ENCODE data around the gene KCNK7. TPM values are rescaled to one million over a fixed set of nuclear protein-coding genes. Genes with fewer than 3 reads are reported as not detected.

The KCNK7 gene
- total RNA-seq, 1 donor = 0.09 TPM

DNA sequence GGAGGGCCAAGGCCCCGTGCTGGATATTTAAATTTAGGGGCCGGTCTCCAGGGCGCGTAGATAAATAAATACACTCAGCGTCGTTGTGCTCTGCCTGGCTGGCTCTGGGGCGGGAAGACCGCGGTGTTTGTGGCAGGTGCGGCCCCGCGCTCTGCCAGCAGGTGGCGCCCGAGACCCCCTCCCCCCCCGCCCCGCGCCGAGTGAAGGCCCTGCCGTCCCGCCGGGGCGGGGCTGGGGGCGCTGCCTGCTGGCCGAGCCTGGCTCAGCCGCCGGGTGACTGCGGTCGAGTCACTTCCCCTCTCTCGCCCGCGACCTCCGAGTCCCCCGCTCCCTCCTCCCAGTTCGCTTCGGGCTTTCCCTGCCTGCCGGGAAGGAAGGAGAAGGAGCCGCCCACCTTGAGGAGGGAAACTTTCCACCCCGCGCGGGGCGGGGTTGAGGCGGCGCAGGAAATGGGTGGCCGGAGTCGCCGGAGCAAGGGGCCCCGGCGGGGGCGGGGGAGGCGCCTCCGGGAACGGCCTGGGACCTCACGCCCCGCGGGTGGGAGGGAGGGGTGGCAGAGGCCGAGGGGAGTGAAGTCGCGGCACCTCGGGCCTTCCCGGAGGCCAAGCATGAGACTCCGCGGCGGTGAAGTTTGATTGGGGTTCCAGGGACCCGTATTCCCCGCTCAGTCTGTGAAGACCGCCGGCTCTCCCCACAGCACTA is 21.3 kb downstream of the KCNK7 start:
- H3K4me3 ChIP-seq (ENCODE audit: low read depth, low read length) = peak overlapping the region; percentile 93
- TF ChIP-seq, protein P1, sequence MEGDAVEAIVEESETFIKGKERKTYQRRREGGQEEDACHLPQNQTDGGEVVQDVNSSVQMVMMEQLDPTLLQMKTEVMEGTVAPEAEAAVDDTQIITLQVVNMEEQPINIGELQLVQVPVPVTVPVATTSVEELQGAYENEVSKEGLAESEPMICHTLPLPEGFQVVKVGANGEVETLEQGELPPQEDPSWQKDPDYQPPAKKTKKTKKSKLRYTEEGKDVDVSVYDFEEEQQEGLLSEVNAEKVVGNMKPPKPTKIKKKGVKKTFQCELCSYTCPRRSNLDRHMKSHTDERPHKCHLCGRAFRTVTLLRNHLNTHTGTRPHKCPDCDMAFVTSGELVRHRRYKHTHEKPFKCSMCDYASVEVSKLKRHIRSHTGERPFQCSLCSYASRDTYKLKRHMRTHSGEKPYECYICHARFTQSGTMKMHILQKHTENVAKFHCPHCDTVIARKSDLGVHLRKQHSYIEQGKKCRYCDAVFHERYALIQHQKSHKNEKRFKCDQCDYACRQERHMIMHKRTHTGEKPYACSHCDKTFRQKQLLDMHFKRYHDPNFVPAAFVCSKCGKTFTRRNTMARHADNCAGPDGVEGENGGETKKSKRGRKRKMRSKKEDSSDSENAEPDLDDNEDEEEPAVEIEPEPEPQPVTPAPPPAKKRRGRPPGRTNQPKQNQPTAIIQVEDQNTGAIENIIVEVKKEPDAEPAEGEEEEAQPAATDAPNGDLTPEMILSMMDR (IDR thresholded peaks at IDR 0.05; ENCODE audit: insufficient read depth, low read length) = peak; percentile 67
- DNase-seq (ENCODE audit: low read depth) = peak; percentile 95

DNA sequence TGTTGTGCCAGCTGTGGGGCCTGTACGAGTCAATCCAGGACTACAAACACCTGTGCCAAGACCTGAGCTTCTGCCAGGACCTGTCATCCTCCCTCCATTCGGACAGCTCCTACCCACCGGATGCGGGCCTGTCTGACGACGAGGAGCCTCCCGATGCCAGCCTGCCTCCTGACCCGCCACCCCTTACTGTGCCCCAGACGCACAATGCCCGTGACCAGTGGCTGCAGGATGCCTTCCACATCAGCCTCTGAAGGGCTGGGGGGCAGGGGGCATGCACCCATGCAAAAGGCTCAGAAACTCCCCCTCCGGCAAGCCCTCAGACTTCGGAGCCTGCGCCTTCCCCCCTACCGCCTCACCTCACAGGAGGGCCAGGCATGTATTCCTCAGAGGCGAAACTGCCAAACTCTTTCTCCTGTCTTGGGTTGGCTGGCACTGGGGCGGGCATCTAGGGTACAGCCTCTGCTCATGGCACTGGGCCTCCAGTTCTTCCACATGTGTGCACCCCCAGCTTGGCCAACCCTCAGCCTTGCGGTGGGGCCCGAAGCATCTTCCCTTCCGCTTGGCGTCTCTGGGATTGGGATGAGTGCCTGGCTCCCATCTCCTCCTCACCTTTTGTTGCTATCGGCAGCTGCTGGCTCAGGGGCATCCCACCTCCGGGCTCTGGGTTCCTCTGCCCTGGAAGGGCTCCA is 22.1 kb downstream of the KCNK7 start:
- no peak for DNase-seq (ENCODE audit: low read depth)
- H3K4me3 ChIP-seq (ENCODE audit: low read depth, low read length) = peak overlapping the region; percentile 93
- TF ChIP-seq, protein P1 (IDR thresholded peaks at IDR 0.05; ENCODE audit: insufficient read depth, low read length) = no peak

DNA sequence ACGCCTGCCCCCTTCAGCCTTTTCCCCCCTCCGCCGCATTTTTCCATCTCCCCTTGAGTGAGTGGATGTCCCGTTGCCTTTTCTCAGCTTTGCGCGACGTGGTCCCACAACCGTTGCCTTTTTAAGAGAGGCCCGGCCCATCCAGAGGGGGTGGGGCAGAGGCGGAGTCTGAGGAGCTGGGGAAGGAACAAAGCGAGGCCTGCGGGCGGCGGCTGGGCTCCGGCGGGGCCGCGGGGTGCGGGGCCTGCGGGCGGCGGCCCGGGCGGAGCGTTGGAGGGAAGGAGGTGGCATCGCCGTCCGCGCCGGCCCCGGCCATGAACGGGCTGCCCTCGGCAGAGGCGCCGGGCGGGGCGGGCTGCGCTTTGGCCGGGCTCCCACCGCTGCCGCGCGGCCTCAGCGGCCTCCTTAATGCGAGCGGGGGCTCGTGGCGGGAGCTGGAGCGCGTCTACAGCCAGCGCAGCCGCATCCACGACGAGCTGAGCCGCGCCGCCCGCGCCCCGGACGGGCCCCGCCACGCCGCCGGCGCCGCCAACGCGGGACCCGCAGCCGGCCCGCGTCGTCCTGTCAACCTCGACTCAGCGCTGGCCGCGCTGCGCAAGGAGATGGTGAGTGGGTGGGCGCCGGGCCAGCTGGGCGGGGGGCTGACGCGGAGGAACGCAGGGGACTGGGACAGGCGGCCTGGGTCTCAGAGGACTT is 23.1 kb downstream of the KCNK7 start, which contains the start of gene FAM89B:
TSS of gene FAM89B (plus strand) at position 183 of the 696 bp plus-strand sequence. CDS start at position 315, 132 bp downstream.
- TF ChIP-seq, protein P1 (IDR thresholded peaks at IDR 0.05; ENCODE audit: insufficient read depth, low read length) = no peak
- peak; percentile 82 for DNase-seq (ENCODE audit: low read depth)
- H3K4me3 ChIP-seq (ENCODE audit: low read depth, low read length) = peak within 1 kb of the TSS; percentile 93

DNA sequence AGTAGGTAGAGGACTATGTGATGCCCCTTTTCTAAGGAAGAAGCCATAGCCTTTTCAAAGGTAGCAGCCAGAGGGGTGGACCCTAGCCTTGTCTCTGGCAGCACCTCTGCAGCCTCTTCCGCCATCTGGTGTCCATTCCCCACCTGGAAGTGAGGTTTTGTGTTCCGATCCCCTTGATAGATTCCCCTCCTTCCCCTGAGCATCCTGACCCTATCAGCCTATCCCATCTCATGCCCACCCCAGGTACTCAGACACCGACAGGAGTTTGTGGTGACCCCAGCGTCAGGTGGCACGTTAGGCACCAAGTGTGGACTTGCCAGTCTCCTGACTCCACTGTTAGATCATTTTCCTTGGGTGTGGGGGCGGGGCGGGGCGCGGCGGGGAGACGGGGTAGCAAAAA is 23.7 kb downstream of the KCNK7 start:
- TF ChIP-seq, protein P1 (IDR thresholded peaks at IDR 0.05; ENCODE audit: insufficient read depth, low read length) = peak; percentile 47
- peak overlapping the region; percentile 93 for H3K4me3 ChIP-seq (ENCODE audit: low read depth, low read length)

DNA sequence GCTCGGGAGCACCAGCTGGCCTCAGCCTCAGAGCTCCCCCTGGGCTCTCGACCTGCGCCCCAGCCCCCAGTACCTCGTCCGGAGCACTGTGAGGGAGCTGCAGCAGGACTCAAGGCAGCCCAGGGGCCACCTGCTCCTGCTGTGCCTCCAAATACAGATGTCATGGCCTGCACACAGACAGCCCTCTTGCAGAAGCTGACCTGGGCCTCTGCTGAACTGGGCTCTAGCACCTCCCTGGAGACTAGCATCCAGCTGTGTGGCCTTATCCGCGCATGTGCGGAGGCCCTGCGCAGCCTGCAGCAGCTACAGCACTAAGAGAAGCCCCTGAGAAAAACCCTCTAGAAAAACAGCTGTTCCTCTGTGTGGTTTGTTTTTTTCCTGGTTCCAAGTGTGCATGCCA is 24.2 kb downstream of the KCNK7 start:
- H3K4me3 ChIP-seq (ENCODE audit: low read depth, low read length) = peak overlapping the region; percentile 93
- DNase-seq (ENCODE audit: low read depth) = no peak
- TF ChIP-seq, protein P1 (IDR thresholded peaks at IDR 0.05; ENCODE audit: insufficient read depth, low read length) = no peak

More for the DNA sequence above, 23.7 kb downstream of the KCNK7 start:
- peak; percentile 54 for DNase-seq (ENCODE audit: low read depth)

DNA sequence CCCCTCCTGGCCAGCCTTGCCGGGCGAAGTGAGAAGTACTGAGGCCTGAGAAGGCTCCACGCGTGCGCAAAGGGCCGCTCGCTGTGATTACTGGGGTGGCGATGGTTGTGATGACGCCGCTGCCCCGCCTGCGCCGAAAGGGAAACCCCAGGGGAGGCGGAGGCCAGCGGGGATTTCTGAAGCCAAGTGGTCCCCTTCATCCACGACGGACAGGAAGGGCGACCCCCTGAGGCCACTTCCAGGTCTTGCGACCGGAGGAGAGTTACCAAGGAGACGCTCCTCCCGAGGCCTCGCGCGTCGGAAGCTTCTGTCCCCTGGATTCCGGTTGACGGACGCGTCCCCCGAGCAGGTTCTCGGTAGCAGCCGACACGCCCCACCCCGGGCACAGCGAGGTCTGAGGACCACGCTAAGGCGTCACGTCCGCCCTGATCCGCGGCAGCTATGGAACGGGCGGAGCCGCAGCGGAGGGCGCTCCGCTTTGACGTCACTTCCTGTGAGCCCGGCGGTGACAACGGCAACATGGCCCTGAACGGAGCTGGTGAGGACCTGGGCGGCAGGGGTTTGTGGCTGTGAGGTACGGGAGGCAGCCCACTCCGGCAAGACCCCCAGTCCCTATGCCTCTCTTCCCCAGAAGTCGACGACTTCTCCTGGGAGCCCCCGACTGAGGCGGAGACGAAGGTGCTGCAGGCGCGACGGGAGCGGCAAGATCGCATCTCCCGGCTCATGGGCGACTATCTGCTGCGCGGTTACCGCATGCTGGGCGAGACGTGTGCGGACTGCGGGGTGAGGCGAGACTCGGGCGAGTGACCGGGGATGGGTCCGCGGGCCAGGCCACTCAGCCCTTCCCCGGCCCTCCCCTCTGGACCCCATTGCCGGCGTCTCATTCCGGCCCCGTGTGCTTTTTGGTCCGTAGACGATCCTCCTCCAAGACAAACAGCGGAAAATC is 25.4 kb downstream of the KCNK7 start, which contains the start of gene ZNRD2:
TSS of gene ZNRD2 (plus strand) at position 505 of the 946 bp plus-strand sequence. CDS start at position 520, 15 bp downstream.
- DNase-seq (ENCODE audit: low read depth) = peak; percentile 98
- TF ChIP-seq, protein P1 (IDR thresholded peaks at IDR 0.05; ENCODE audit: insufficient read depth, low read length) = peak; percentile 34
- peak within 1 kb of the TSS; percentile 93 for H3K4me3 ChIP-seq (ENCODE audit: low read depth, low read length)
